Measurements from ENCODE around the gene SSTR5. TPM values are rescaled to one million over a fixed set of nuclear protein-coding genes. Genes with fewer than 3 reads are reported as not detected.
"Not testable (repeated sequence)": the region's sequence is repeated elsewhere in the genome, so short reads cannot be mapped to it uniquely, and the experiment has no call there.

SSTR5 gene
- not detected for total RNA-seq

DNA sequence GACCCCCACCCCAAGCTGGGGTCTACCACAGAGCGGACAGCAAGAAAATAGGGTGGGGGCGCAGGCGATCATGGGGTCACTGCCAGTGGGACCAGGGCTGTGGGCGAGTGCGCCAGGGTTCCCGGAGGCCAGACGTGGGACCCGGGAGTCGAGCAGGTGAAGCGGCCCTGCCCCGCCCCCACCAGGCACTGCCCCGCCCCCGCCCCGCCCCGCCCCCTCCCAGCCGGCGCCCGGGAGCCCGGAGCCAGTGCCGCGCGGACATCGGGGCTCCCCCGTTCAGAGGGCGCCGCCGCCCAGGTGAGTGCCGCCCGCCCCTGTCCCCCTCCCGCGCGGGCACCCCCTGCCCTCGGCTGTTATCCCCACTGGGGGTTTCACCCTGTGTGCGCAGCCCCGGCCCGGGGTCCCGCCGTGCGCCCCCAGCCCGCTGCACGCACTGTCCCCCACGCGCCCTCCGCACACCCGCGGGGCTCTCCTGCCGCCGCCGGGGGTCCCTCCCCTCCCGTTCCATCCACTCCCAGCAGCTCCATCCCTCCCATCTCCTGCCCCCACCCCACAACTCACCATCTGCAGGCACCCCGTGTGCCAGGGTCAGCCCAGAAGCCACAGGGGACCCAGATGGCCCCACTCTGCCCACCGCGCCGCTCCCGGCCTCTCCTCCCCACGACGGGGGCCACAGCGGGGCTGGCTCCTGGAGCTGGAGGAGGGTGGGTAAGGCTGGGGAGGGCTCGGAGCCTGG is at the start of gene SSTR5:
Gene SSTR5, plus strand, starts transcription at position 222 of the 736 bp plus-strand sequence. CDS start 6,122 bp downstream, outside the sequence.
- H3K36me3 ChIP-seq, result no peaks in the 10 kb centered on the region
- H3K27ac ChIP-seq, result no peak within 1 kb of the TSS
- 33% methylated on average over 1 of the region's 59 CpGs; no CpG with 5 or more reads in 1 of the 2 donors for WGBS, 2 donors (ENCODE audit: low coverage in 1 of 2)
- peaks cover 98% of the 10 kb centered on the region for H3K27me3 ChIP-seq
- TF ChIP-seq, protein P1, sequence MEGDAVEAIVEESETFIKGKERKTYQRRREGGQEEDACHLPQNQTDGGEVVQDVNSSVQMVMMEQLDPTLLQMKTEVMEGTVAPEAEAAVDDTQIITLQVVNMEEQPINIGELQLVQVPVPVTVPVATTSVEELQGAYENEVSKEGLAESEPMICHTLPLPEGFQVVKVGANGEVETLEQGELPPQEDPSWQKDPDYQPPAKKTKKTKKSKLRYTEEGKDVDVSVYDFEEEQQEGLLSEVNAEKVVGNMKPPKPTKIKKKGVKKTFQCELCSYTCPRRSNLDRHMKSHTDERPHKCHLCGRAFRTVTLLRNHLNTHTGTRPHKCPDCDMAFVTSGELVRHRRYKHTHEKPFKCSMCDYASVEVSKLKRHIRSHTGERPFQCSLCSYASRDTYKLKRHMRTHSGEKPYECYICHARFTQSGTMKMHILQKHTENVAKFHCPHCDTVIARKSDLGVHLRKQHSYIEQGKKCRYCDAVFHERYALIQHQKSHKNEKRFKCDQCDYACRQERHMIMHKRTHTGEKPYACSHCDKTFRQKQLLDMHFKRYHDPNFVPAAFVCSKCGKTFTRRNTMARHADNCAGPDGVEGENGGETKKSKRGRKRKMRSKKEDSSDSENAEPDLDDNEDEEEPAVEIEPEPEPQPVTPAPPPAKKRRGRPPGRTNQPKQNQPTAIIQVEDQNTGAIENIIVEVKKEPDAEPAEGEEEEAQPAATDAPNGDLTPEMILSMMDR (IDR thresholded peaks at IDR 0.05), result no peak
- TF ChIP-seq POLR2AphosphoS5 (IDR thresholded peaks at IDR 0.05) (no peak), EP300 (IDR thresholded peaks at IDR 0.05) (no peak), POLR2A (IDR thresholded peaks at IDR 0.05) (no peak)
- H3K4me1 ChIP-seq, result no peaks in the 10 kb centered on the region
- ATAC-seq, result no peak
- no peak within 1 kb of the TSS for H3K4me3 ChIP-seq
- no peaks in the 10 kb centered on the region for H3K9me3 ChIP-seq

DNA sequence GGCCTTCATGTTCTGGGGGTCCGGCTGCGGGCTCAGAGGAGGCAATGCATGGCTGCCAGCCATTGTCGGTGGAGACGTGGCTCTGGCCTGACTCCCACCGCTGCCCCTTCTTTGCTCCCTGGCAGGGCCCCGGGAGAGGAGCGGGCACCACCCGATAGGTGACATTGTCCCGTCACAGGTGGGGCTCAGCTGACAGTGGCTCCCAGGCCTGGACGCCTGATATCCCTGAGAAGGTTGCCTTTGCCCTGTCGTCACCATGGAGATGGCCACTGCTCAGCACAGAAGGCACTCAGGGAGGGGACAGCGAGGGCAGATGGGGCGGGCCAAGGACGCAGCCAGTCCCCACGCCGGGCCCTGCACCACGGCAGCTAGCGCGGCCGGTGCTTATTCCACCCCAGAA is 48.4 kb upstream of the SSTR5 start:
- no peak for ATAC-seq
- H3K4me3 ChIP-seq, result no peak overlapping the region
- WGBS, 2 donors (ENCODE audit: low coverage in 1 of 2), result 91% methylated on average over 10 of the region's 20 CpGs; no CpG with 5 or more reads in 1 of the 2 donors
- H3K27ac ChIP-seq, result no peak overlapping the region
- TF ChIP-seq, protein P1 (IDR thresholded peaks at IDR 0.05), result no peak
- TF ChIP-seq POLR2AphosphoS5 (IDR thresholded peaks at IDR 0.05) (no peak), POLR2A (IDR thresholded peaks at IDR 0.05) (no peak), EP300 (IDR thresholded peaks at IDR 0.05) (no peak)
- H3K9me3 ChIP-seq, result no peaks in the 10 kb centered on the region
- H3K4me1 ChIP-seq, result peaks cover 0 to 6% (median 0%) of the 10 kb centered on the region in 3 donors
- H3K36me3 ChIP-seq, result no peaks in the 10 kb centered on the region
- H3K27me3 ChIP-seq, result peaks cover 75% of the 10 kb centered on the region

DNA sequence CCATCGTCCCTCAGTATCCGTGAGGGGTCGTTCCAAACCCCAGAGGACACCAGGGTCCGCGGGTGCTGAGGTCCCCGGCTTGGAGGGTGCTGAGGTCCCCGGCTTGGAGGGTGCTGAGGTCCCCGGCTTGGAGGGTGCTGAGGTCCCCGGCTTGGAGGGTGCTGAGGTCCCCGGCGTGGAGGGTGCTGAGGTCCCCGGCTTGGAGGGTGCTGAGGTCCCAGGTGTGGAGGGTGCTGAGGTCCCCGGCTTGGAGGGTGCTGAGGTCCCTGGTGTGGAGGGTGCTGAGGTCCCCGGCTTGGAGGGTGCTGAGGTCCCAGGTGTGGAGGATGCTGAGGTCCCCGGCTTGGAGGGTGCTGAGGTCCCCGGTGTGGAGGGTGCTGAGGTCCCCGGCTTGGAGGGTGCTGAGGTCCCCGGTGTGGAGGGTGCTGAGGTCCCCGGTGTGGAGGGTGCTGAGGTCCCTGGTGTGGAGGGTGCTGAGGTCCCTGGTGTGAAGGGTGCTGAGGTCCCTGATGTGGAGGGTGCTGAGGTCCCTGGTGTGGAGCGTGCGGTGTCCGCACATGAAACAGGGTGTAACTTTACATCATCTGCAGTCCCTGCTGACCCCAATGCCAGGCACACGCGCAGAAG is 47.3 kb upstream of the SSTR5 start:
- 43 to 44% methylated on average over 13 to 14 of the region's 24 CpGs for WGBS, 2 donors (ENCODE audit: low coverage in 1 of 2)
- not testable (repeated sequence) for H3K27ac ChIP-seq, H3K9me3 ChIP-seq, H3K4me3 ChIP-seq, H3K36me3 ChIP-seq, H3K4me1 ChIP-seq, ATAC-seq
- H3K27me3 ChIP-seq, result peaks cover 75% of the 10 kb centered on the region

DNA sequence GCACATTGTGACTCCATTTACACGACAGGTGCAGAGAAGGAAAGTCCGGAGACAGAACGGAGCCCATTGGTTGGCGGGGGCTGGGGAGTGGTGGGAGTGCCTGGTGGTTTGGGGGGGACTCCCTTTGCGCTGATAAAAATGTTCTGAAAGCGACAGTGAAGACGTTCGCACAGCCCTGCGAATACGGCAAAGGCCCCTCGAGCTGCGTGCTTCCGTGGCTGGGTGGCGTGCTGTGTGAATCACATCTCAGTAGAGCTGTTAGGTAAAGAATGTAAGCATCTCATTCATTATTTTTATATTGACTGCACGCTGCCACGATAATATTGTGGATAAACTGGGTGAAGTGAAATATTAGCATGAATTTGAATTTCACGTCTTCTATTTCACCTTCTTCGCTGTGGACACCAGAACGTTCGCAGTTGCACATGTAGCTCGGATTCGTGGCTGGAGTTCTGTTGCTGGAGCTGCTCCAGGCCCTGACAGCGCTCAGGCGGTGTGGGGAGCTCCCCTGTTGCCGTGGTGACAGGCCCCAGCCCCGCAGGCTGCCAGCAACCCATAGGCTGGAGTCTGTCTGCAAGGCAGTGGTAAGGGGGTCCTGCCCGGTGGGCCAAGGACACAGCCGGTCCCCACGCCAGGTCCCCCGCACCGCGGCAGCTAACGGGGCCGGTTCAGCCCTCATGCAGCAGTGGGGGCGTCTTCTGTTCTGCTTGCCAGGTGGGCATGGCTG is 46.3 kb upstream of the SSTR5 start:
- H3K27me3 ChIP-seq, result peaks cover 75% of the 10 kb centered on the region
- no peak overlapping the region for H3K27ac ChIP-seq
- no peak for ATAC-seq
- WGBS, 2 donors (ENCODE audit: low coverage in 1 of 2), result 59 to 76% methylated on average over 15 to 20 of the region's 35 CpGs
- no peak overlapping the region for H3K4me3 ChIP-seq
- TF ChIP-seq POLR2A (IDR thresholded peaks at IDR 0.05), result no peak
- TF ChIP-seq POLR2AphosphoS5 (IDR thresholded peaks at IDR 0.05), result no peak
- TF ChIP-seq EP300 (IDR thresholded peaks at IDR 0.05), result no peak
- TF ChIP-seq, protein P1 (IDR thresholded peaks at IDR 0.05), result no peak
- H3K9me3 ChIP-seq, result no peaks in the 10 kb centered on the region
- no peaks in the 10 kb centered on the region for H3K36me3 ChIP-seq
- H3K4me1 ChIP-seq, result no peaks in the 10 kb centered on the region

DNA sequence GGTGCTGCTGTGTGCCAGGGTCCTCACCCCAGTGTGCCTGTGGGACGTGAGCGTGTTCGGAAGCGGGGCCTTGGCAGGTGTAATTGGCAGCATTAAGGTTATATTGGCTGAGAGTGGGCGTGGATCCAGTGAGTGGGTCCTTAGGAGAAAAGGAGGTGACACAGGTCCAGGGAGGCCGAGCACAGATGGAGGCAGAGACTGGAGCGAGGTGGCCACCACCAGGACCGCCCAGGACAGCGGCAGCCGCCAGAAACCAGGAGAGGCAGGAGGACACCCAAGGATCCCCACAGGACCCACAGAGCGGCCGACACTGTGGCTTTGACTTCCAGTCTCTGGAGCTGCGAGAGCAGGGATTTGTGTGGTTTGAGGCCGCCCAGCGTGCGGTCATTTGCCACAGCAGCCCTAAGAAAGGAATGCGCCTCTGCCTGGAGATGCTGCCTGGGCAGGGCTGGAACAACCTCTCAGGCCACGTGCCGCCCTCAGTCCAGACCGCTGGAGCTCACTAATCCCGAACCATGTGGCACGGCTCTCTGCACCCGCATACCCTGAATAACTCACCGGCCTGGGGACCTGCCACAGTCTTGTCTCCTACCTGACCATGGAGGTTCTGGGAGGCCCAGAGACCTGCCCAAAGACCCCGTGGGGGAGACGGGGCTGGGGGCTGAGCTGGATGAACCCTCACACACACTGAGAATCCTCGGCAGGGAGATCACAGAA is 45.6 kb upstream of the SSTR5 start:
- Histone ChIP-seq H3K9me3 (no peaks in the 10 kb centered on the region), H3K27ac (no peak overlapping the region), H3K4me1 (no peaks in the 10 kb centered on the region), H3K27me3 (peaks cover 75% of the 10 kb centered on the region), H3K36me3 (no peaks in the 10 kb centered on the region), H3K4me3 (no peak overlapping the region)
- TF ChIP-seq POLR2AphosphoS5 (IDR thresholded peaks at IDR 0.05) (no peak), EP300 (IDR thresholded peaks at IDR 0.05) (no peak), POLR2A (IDR thresholded peaks at IDR 0.05) (no peak)
- TF ChIP-seq, protein P1 (IDR thresholded peaks at IDR 0.05), result no peak
- ATAC-seq, result no peak
- WGBS, 2 donors (ENCODE audit: low coverage in 1 of 2), result no CpG with 5 or more reads among the region's 27 CpGs

Data from gastroesophageal sphincter (tissue), 4 donors.